HUDEP-2 (cell line): ENCODE measurements around the gene HINT2.

Source experiments
- DNase-seq, 76 experiments: peaks; one replicate each; lab custom pipeline; 2025; ENCODE audit not compliant: unreplicated experiment in 76 of 76; lab: John Stamatoyannopoulos, UW

Gene HINT2

DNA sequence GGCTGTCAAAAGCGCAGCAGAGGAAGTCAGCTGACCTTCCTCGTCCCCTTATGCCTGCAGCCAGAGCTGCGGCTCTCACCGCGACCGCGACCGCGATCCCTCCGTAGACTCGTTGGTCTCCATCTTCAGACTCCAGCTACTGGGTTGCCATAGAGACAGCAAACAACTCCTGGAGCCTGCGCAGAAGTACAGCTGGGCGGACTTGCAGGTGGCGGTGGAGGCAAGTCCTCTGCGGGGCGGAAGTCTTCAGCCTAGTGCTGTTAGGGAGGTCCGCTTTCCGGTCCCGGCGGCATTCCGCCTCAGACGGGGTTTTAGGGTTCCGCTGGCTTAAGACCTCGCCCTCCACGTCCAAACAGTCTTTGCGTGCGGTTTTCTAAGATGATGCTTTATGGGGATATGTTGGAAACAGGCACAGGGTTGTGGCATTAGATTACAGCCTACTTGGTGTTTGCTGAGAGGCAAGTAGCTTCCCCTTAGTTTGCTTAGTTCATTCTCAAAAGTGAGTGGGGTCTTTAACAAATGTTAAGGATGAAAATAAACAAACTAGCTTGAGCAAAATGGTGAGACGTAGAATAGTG, 2.7 kb downstream of the HINT2 start, which contains the start of gene SPAG8:
SPAG8 (minus strand) TSS at position 238 of the 578 bp plus-strand sequence; CDS start at position 123, 115 bp downstream.
- peak in 75 of 76 experiments; percentile 17 to 95 (median 86) for DNase-seq

DNA sequence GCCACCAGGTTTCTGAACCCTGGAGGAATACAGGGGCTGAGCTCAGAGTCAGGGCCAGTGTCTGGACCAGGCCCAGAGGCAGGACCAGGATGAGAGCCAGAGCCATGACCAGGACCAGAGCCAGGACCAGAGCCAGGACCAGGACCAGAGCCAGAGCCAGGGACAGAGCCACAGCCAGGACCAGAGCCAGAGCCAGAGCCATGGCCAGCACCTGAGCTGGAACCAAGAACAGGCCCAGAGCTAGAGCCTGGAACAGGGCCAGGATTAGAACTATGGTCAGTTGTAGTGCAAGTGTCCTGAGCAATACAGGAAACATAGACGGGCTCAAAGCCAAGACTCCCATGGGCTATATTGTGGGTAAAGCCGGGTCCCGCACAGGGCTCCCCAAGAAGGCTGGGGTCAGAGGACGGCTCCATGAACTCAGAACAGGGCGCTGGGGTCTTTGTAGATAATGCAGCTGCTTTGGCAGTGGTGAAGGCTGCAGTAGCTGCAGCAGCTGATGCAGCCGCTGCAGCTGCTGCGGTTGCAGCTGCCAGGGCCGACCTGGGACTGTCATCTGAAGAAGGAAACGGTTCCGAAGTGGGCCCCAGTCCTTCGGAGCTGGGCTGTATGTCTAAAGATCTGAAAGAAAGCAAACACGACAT, 3.3 kb downstream of the HINT2 start:
- no peak for DNase-seq

DNA sequence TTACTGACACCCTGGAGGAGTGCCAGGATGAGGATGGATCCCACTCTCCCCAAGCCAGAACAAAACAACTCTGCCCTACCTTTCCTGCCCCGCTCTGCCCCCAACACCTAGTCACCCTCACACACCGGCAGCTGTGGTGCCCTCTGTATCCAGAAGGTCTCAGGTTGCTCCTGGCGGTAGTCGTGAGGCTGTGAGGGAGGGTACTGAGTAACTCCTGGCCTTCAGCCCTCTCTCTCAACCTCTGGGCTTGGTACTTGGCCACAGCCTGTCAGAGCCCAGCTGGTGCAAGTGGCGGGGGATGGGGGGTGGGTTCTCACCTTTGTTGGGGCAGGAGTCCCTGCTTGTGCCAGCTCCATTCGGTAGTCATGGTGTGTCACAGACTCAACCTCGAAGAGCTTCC, 4.7 kb downstream of the HINT2 start:
- DNase-seq = no peak

DNA sequence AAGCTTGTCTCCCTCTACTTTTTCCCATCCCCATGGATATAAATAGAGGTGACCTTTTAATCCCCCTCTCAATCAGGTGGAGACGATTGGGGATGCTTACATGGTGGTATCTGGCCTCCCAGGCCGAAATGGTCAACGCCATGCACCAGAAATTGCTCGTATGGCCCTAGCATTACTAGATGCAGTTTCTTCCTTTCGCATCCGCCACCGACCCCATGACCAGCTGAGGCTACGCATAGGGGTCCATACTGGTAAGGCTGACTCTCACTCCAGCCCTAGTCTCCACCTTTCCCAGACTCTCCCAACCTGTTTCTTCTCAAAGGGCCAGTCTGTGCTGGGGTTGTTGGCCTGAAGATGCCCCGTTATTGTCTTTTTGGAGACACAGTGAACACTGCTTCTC, 6.4 kb downstream of the HINT2 start:
- no peak for DNase-seq

GRCh38 chr9:35806101-35806500, 8.7 kb downstream of the HINT2 start:
- no peak for DNase-seq

GRCh38 chr9:35801328-35802128, 13.3 kb downstream of the HINT2 start:
- no peak for DNase-seq

DNA sequence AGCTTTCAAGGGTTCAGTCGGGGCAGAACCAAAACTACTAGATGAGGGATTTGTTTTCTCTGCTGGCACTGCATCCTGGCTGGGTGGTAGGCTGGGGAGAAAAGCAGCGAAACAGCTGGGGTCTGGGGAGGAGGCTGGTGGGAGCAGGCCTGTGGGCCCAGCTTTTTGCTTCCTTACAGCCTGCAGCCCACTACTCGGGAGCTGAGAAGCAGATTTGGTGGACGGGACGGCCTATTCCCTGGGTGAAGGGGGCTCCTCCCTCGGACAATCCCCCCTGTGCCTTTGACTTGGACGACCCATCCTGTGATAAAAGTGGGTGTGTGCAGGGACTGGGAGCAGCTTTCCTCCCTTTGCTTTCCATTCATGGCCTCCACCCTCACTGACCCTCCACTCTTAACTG, 14.3 kb downstream of the HINT2 start:
- DNase-seq = no peak

GRCh38 chr9:35798658-35799374, 16.0 kb downstream of the HINT2 start:
- peak in 5 of 76 experiments; percentile 1 to 40 (median 6) for DNase-seq

- no peak for DNase-seq
Measured at GRCh38 chr9:35797311-35798109, 17.3 kb downstream of the HINT2 start.

GRCh38 chr9:35795695-35796094, 19.1 kb downstream of the HINT2 start:
- no peak for DNase-seq

DNA sequence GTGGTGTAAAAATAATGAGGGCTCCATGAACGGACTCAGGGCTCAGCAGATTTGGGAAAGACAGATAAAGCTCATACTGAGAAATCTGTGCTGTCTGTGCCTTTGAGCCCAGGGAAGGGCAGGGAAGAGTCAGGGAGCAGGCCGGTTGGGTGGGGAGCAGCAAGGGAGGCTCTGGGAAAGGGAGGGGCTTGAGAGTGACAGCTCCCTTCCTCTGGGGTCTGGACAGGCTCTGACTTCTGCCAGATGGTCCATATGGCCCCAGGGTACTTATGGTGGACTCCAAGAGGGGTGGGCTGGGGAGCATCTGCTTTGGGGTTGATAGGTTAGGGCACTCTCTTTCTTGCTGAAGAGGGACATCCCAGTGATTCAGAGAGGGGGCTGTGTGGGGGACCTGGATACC, 21.4 kb downstream of the HINT2 start:
- DNase-seq = no peak

DNA sequence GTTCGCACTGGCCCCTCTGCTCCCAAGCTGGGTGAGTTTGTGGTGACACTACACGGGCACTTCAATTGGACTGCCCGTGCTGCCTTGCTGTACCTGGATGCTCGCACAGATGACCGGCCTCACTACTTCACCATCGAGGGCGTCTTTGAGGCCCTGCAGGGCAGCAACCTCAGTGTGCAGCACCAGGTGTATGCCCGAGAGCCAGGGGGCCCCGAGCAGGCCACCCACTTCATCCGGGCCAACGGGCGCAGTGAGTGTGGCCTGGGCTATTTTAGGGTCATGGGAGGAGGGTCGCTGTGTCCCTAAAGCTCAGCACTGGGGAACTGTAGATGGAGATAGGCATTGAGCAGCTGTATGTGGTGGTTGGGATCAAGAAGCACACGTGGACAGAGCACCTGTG, 22.0 kb downstream of the HINT2 start:
- no peak for DNase-seq

DNA sequence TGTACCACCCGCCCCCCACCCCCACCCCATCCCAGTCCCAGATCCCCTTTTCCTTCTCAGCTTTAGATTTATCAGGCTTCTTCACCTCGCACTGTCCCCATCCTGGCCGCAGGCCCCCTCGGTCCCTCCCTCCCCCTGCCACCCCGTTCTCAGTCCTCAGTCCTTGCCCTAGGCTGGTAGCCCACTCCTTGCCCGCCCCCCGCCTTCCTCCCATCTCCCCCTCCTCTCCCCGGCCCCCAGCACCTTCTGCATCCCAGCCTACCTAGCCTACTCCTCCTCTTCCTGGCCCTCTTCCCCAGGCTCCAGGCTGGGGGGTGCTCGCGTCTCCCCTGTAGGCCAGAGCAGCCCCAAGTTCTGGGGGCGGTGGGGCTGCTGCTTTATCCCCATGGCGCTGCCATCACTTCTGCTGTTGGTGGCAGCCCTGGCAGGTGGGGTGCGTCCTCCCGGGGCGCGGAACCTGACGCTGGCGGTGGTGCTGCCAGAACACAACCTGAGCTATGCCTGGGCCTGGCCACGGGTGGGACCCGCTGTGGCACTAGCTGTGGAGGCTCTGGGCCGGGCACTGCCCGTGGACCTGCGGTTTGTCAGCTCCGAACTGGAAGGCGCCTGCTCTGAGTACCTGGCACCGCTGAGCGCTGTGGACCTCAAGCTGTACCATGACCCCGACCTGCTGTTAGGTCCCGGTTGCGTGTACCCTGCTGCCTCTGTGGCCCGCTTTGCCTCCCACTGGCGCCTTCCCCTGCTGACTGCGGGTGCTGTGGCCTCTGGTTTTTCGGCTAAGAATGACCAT, 22.6 kb downstream of the HINT2 start:
- no peak for DNase-seq

DNA sequence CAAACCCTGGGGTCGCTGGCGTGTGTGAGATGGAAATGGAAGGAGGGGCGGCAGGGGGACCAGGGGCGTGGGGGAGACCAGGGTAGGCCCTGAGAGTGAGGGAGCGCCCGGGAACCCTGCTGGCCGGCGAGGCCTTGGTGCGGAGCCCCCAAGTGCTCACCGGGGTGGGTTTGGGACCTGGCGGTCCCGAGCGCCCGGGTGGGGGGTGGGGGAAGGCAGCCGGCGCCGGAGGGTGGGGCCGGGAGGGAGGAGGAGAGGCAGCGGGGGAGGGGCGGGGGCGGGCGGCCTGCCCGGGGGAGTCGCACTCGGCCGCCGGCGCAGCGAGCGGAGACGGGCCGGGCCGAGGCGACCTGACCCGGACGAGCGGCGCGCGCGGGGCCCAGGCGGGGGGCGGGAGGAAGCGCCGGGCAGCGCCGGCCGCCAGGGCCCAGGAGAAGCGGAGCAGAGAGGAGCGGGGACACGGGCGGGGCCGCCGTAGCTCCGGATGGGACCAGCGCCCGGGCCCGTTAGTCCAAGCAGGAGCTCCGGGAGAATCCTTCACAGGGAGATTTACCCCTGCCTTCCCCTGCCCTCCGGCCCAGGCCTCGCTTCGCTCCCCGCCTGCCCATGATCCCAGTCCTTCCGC, 23.4 kb downstream of the HINT2 start, which contains the start of gene NPR2:
NPR2 (plus strand) TSS at position 295 of the 625 bp plus-strand sequence. CDS start 818 bp downstream, outside the sequence.
- no peak for DNase-seq

- DNase-seq = peak in 51 of 76 experiments; percentile 1 to 64 (median 30)
Measured at GRCh38 chr9:35790385-35791296, 24.2 kb downstream of the HINT2 start.

DNA sequence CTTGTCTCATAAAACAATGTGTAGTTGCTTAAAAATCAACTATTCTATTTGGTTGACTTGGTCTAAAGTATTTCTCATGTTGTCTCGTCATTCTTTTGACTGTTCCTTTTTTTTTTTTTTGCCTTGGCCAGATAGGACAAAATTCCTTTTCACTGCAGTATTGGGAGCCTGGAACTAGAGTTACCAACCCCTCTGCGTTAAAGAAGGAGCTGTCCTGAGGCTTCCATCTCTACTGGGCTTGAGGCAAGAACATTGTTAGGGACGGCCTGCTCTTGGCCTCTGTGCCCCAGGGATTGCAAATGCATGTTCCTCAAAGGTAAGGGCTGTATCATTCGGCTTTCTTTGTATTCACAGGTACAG, 24.8 kb downstream of the HINT2 start:
- no peak for DNase-seq

DNA sequence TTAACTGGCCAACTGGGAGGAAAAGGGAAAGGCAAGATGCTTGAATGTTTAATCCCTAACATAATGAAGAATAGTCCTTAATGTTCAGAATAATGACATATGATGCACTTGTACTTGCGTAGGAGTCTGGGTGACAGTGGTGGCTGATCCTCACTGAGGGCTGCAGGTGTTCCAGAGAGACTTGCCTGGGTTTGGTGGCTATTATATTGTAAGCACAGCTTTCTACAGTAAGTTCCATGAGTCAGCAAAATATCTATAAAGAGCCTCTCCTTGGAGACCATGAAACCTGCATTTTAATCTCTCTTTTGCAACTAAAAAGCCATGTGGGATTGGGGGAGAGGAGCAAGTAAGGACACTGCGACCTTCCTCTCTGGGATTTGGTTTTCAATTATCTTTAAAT, 25.3 kb downstream of the HINT2 start:
- DNase-seq = no peak

DNA sequence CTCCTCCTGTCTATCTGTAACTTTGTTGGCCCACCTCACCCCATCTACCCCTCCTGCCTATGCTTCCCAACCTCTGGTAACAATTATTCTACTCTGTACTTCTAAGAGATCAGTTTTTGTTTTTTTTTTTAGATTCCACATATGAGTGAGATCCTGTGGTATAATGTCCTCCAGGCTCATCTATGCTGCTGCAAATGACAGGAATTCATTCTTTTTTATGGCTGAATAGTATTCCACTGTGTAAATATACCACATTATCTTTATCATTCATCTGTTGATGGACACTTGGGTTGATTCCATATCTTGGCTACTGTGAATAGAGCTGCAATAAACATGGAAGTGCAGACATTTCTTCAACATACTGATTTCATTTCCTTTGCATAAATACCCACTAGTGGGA, 31.4 kb downstream of the HINT2 start:
- DNase-seq = no peak
